Left kidney (tissue), 2 donors: ENCODE results near the gene ATXN1. TPM values are rescaled to one million over a fixed set of nuclear protein-coding genes. Genes with fewer than 3 reads are reported as not detected.

Source experiments
- DNase-seq: peaks from one replicate; pipeline ENCODE4 v3.0.0-alpha.2; 2013
- polyA plus RNA-seq: library from polyadenylated mRNA; unstranded; fragments of 120-200 nt; gene quantifications from one replicate; pipeline ENCODE4 v1.2.1, GENCODE V29; 2013; ENCODE audit not compliant: insufficient read length

Gene ATXN1
- polyA plus RNA-seq, 1 donor, result 23.6 TPM

DNA sequence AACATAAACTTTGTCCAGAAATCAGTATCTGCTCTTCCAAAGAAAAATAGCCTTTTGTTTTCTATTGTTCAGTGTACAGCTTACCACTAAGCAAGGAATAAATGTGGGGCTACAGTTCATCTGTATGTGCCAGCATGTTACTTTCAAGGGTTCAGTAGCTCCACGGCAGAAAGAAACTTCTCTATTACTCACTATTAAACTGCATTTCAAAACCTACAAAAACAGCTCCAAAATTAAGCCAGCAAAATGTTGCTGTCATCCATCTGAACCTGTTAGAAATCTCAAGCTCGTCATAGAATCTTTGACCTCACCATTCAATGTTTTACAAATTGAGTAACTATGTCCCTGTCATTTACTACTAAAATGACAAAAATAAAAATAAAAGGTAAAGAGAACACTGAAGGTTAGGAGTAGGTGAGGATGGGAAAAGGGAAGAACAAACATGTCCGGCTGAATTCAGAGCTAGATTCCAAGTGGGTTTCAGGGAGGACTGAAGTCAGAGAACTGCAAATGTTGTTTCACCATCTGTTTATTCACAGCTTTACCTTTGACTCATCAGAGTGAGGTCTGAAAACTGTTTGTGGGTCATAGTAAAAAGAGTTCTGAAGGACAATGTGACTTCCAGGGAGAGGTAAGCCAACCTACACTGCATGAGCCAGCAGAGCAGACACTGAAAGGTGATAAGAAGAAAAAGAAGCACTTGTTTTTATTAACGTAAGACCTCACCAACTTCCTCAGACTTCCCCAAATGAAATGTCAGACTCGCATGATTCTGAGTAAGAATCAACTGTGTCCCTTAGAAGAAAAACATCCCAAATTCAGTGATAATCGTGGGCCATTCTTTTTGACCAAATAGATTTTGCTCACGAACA is 62.0 kb downstream of the ATXN1 start:
- no peak for DNase-seq

DNA sequence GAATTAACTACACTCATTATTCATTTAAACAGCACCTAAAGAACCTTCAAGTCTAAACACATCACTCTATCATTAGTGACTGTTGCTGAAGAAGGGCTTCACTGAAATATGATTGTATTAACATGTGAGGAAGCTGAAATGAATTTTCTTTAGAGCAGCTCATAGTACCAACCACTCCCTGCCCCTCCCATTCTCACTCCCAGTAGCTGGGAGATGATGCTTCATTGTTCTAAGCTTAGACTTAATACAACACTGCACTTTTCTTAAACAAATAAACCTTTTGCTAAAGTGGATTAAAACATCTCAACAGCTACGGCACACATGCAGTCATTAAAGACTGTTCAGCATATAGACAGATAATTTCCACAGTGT is 63.1 kb downstream of the ATXN1 start:
- no peak for DNase-seq

DNA sequence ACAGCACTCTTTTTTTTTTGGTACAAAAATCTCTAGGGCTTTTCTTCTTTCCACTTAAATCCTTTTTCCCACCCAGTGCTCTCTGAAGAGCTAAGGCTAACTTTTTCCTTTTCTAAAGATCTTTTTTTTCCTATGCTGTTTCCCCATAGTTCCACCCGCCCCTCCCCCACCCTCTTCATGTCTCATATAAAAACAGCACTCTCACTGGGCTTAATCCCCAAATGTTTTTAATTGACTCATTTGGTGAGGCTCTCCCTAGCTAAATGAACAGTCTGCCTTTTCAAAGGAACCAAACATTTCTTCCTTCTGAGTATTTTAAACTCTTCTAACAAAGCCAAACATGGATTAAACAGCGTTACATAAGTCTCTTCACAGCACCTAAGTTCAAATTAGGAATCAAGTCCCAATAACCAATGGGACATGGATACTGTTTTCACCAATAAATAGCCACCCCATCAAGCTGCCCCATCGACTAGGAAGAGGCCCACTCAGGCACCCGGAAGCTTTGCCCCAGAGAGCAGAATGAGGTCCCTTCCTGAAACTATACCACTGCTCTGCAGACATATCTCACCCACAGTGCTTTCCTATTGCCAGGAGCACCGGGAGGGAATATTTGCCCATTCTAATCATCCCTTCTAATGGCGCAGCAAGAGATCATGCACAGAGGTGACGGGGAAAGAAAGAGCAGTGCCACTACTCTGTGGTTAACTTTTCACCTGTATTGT is 63.7 kb downstream of the ATXN1 start:
- no peak for DNase-seq

DNA sequence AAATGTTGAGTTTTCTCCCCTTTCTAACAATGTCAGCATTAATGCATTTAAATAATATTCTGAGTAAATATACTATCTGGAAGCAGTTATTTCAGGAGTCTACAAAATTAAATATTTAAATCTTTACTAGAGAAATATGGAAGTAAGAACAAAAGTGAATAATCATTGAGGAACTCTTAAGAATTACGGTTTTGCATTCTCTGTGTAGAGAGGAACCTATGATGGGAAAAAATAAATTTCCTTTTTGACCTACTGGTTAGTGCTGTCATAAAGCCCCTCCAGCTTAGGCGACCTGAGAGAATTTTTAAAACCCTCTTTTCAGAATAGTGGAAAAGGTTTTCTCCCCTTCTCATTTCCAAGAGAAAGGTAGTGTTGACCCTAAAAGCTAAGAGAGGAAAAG is 64.8 kb downstream of the ATXN1 start:
- no peak for DNase-seq

DNA sequence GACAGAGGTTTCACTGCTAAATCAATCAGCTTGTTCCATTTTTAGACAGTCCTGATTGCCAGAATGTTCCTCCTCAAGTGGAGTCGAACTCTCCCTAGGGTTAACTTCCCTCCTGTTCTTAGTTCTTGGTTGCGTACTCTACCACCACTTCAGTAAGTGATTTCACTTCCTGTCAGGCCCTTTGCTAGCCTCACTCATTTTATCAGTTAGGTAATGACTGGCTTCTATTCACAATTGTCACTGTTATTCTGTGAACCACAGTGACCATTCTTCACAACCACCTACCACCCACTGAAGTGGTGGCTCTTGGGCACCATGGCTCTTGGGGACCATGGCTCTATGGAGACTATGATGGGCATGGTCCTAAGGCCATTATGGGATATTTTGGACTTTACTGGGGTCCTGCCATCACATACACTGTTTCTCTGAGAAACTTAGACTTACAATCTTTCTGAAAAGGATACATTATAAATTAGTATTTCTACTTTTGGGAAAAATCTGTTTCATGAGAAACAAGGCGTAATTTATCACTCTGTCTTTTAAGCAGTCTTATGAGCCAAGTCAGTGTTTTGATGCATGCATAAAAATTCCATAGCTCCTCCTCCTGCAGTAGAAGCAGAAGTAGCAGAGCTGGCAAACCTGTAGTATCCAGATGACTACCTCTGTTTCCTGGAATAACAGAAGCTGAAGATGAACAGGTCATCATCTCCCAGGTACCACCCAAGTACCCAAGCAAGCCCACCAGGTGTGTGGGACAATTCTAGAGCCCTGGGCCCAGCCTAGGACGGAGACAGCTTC is 66.3 kb downstream of the ATXN1 start:
- DNase-seq, result no peak

DNA sequence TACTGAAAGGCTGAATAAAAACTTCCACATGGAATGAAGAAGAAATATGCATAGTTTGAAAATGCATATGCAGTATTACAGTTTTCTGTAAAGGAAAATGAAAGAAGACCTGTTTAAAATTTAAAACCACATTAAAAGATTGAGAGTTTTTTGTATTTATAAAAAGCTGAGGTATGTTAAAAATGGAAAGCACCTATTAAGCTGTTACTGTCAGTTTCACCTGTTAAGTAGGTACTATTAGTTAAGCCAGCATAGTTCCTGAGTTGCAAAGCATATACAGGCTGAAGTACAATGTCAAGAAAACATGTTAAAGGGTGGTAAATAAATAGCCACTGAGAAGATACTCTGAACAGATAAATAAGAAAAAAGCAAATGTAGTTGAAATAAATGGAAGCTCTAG is 69.9 kb downstream of the ATXN1 start:
- DNase-seq, result no peak

DNA sequence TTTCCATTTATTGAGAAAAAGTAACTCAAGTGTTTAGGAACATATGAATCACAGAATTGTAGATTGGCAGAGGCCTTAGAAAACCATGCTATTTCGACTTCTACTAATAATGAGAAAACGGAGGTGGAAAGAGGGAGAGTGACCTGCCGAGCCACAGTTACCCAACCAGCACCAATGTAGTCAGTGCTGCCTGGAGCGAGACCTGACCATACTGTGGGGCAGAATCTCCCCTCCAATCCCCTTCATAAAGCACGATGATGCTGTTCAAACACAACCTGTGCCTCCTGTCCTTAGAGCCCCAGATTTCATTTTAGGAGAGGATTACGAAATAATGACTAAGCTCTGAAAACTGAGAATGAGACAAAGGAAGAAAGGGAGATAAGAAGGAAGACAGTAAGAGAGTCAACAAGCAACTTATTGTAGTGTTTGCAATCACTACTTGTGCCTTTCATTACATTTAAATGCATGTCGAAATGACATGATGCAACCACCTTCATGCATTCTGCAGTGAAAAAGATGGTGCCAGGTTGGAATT is 70.6 kb downstream of the ATXN1 start:
- no peak for DNase-seq

DNA sequence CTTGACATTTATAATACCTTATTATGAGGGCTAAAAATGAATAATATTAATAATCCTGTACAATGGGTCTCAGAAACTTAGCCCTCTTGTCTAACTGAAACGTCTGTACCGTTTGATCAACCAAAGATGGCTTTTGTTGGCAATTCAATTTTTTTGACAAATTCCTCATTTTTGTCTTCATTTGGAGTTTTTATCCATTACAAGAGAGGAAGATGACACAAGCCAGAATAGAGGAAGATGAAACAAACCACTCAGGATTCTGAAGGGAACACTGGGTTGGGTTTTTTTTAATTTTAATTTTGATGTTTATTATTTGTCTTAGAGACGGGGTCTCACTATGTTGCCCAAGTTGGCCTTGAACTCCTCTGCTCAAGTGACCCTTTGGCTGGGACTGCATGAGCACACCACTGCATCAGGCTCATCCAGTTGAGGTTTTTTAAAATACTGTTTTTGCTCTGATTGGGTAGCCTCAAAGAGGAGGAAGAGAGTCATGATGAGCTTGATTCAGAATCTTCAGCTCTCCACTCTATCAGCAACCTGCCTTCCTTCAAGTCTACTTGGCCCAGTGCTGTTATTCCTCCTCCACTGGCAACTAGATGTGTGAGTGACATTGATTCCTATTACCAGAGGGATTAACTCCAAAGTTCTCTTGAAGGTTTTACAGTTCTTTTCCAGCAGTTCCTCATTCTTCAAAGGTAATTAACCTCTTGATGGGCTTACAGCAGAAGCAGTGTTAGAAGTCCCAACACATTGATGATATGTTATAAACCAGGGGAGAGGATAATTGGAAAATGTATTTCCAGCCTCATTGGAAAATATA is 71.3 kb downstream of the ATXN1 start:
- DNase-seq, result no peak

DNA sequence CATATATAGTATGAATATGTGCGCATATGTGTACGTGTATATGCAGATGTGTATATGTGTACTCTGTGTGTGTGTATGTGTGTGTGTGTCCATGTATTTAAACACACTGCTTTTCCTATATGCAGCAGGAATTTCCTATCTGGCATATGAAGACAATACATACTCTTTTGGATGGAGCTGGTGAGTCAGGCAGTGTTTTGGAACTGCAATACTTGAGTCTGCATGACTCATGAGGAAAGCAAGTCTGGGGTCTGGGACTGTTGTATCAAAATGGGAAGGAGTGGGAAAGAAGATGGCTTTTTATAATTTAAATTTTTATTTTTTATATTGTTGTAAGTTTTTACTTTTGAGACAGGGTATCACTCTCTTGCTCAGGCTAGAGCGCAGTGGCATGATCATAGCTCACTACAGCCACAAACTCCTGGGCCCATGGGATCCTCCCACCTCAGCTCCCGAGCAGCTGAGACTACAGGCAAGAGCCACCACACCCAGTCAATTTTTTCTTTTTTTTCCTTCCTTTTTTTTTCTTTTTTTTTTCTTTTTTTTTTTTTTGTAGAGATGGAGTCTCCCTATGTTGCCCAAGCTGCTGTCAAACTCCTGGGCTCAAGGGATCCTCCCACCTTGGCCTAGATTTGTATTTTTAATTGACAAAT is 72.2 kb downstream of the ATXN1 start:
- no peak for DNase-seq

DNA sequence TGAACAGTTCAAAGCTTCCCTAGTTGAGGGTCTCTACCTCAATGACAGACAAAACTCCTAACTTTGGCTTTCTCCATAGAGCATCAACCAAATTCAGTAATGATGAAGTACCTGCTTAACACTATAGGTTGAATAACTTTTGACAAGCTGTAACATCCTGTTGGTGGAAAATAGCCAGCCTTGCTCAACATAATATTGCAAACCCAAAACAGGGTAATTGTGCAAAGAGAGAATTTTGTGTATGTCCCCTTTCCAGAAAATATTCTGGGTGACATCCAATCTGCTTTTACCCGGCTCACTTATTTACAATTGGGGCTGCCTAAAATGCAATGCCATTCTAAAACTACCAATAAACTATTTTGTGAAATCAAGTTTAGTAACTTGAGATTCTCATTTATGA is 72.8 kb downstream of the ATXN1 start:
- no peak for DNase-seq

DNA sequence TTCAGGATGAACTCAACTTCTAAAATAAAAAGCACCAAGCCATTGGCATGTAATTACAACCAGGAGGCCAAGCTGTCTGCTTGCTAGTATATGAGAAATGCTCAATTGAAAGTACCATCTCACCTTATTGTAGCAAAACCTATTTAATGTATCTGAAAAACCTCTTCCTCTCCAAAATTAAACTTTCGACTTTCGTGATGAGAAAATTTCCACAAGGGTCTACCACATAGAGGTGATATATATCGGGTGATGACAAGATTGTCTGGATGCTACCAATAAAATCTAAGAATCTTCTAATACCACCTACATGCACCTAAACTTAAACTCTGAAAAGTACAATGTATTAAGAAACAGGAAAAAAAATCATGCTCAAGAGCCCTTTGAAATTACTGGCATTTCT is 74.2 kb downstream of the ATXN1 start:
- no peak for DNase-seq

DNA sequence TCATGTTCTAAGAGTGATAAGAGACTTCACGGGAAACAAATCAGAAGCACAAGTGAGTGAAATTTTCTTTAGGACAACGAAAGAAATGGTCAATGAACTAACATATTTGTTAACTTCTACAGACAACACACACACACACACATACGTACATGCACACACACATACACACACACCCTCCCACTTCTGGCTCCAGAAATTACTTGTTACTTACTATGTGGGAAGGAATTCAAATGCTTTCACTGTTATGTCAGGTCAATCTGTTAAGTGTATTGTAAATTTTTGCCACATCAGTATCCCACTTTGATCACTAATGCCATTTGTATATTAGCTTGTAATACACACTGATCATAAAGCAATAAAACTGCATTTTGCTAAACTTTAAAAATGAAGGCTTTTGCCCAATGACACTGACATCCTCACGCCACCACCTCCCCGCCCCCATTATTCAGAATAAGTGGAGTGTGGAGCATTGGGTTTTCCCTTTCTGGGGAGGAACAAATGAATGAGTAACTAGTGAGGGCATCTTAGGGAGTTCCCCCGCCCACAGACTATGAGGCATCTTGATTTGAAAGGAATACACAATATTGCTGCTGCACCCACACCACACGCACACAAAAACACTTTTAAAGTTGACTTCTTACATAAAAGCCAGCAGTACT is 76.2 kb downstream of the ATXN1 start:
- DNase-seq, result no peak

DNA sequence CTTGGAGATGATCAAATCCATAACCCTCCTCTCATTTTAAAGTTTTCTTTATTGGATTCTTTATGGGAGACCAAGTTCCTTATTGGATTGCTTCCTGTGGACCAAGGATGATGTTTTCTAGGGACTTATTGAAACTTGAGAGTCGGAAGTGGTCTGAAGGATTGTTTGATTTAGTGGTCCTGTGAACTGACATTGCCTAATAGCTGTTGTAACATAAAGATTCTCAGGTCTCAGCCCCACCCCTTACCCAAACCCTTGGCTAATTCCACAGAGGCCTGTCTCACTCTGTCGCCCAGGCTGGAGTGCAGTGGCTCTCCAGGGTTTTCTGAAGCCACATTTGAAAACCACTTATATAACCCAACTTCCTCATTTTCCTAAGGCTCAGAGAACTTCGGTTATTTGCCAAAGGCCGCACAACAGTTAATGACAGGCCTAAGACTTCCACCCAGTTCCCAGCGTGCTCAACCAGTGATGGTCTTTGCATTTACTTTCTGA is 77.0 kb downstream of the ATXN1 start:
- DNase-seq, result no peak

DNA sequence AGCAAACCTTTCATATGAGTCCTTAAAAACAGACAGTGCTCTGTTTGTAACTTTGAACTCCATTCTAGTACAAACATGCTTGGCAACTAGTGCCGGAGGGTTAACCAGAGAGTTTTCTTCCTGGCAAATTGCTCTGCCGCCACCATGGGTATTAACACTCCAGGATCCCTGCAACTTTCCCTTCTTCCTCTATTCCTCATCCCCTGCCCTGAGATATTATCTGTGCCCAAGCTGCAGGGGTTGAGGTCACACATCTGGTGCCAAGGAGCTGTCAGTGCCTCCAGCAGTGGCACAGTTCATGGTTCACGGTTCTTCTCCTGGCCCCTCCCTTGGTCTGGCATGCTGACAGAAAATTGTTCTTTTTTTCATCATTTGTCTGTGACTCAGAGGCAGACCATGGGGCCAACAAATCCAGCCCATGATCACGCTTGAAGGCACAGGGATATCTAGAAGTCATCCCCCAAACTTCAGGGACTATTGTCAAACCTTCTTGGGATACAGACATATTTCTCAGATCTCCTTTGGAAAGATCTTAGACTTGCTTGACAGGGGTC is 77.5 kb downstream of the ATXN1 start:
- no peak for DNase-seq

DNA sequence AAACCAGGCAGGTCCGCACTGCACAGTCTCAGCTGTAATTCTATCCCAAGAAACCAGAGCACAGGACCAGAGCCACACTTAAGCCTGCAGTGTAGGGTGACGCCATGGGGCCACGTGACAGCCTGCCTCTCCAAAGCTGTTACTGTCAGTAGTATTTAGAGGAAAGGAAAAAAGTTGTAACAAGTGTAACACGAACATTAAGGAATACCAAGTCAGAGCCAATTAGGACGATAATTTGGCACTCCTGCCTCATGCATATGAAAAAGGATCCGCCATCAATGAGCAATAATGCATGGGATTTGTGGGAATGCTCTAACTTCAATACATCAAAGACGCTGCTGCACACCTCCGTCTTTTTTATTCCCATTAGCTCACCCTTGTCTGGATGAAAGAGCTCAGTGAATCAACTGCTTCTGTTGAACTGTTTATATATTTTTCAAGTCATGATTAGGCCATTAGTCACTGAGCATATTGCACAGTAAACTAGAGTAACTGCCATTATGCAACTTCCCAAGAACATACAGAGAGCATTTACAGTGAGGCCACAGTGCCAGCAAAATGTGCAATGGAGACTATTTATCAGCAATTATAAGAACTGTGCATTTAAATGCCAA is 79.9 kb downstream of the ATXN1 start:
- DNase-seq, result no peak

DNA sequence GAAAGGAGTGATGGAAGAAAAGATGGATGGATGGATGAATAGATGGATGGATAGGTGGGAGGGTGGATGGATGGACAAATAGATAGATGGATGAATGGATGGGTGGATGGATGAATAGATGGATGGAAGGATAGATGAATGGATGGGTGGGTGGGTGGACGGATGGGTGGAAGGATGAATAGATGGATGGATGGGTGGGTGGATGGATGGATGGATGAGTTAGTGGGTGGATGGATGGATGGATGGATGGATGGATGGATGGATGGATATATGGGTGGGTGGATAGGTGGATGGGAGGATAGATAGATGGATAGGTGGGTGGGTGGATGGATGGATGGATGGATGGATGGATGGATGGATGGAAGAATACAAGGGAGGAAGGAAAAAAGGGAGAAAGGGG is 82.2 kb downstream of the ATXN1 start:
- DNase-seq, result no peak

DNA sequence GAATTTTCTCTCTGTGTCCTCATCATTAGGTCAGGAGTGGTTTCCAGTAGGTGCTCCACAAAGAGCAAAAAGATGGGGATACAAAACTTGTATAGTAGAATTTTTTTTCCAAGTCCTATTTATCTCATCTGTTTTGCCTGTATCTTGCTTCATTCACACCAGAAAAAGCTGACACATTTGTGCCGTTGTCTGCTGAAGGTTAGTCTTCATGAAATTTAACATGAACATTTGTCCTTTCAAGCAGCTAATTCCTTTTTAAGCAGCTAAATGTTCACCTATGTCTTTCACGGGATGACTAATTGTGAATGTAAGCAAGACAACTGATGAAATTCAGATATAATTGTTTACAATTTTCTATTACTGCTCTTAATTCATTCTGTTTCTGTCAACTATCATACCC is 83.8 kb downstream of the ATXN1 start:
- no peak for DNase-seq

DNA sequence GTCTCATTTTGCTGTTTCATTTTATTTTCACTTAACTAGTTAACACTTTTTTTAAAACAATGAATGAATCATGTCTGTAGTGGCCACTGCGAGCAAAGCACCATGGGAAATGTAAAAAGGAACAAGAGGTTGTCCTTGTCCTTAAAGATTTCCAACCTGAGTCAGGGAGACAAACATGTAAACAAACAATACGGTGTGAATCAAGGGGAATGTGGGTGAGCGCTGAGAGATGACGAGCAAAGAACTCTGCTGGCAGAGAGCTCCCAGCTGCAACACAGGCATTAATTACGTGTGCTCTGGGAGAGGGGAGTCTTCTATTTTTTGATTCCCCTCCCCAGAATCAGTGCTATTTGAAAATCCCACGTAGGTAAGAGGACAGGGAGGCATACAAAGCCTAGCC is 84.3 kb downstream of the ATXN1 start:
- no peak for DNase-seq

DNA sequence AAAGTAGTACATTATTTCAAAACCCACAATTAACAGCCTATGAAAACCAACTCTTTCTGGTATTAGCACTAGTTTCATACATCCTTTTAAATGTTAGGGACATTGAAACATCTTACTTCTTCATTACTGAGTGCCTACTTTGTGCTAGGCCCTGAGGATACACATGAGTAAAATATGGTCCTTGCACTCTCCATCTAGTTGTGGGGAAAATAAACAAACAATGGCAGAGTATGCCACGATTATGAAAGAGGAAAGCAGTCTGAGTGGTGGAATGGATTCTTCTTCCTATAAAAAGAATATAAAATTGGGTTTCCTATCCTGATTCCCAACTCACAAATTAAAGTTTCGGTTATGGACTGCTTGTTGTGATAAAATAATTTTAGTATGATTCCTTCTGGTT is 84.9 kb downstream of the ATXN1 start:
- DNase-seq, result no peak
